ENCODE data around the gene DNAJB5.

DNAJB5 gene

DNA sequence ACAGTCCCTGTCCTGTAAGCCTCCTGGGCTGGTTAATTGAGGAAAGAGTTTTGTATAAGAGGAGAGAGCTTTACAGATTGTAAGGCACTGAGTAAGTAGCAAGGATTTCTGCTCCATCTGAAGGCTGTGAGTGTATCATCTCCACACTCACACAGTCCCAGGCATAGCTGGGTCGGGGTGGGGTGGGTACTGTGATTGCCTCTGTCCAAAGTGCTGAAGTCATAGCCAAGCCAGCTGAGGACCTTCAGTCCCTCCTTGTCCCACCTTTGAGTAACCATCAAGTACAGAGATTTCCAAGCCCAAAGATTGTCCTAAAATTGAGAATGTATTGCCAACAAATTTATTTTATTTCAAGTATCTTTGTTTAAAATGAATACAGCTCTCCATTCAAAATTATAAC is 5.5 kb upstream of the DNAJB5 start:
- no peak for DNase-seq
- ATAC-seq = no peak

GRCh38 chr9:34985311-34985899 is 4.1 kb upstream of the DNAJB5 start:
- DNase-seq = peak; percentile 76
- no peak for ATAC-seq

GRCh38 chr9:34986540-34987047 is 3.0 kb upstream of the DNAJB5 start:
- peak; percentile 54 for DNase-seq
- peak; percentile 3 for ATAC-seq

- DNase-seq (peak; percentile 22), ATAC-seq (no peak)
These were observed 2.2 kb upstream of the DNAJB5 start for GRCh38 chr9:34987160-34987901.

- ATAC-seq = no peak
- DNase-seq = peak; percentile 59
These were observed 1.1 kb upstream of the DNAJB5 start for GRCh38 chr9:34988218-34989002.

DNA sequence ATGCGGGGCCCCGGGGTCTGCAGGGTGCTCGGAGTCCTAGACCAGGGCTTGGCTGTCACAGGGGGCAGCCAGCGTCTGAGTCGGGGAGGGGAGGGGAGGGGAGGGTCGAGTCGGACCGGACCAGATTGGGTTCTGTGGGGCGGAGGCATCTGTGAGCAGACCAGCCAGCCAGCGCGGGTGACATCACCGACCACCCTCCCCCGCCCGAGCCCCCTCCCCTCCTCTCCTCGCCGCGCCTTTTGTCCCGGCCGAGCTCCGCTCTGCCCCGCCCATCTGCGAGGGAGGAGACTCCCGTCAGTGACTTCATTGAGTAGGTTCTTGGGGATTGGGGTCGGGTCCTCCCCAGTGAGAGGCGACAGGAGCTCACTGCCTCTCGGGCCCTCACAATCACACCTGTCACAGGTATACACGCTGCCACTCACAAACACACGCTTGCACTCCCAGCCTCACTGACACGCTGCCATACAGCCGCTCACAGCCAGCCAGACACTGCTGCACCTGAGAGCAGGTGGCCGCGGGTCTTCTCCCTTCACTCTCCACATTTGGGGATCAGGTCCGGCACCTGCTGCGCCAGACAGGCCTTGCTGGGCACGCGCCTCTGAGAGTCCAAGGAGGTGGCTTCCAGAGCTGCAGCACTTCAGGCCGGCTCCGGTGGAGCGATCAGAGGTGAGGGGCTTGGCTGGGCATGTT is 546 bp downstream of the DNAJB5 start:
- DNase-seq (peak; percentile 55), ATAC-seq (no peak)

DNA sequence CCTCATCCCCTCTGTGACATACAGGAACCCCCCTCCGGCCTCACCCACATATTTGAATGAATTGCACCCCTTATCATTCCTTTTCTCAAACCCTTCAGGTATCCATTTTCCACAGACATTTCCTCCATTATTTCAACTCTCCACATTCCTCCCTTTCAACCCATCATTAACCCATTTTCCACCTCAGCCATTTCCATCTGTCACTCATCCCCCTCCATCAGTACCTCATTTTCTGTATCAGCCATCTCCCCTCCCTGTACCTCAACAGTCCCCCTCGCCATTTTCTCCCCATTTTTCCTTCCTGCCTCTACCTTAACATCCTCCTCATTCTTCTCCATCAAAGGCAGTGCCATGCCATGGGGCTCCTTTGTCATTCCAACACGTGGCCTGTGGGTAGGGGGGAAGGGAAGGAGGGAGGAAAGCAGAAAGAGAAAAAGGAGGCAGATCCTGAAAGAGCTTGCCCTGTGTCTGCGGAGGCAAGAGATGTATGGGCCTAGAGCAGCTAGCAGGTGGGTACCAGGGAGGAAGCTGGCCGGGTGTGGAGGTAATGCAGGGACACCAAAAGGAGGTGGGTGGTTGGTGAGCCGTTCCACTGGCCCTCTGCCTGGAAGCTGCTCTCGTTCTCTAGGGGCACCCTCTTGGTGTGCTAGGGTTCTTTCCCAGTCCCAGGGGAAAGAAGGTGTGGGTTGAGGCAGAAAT is 1.5 kb downstream of the DNAJB5 start:
- ATAC-seq (no peak), DNase-seq (peak; percentile 24)

DNA sequence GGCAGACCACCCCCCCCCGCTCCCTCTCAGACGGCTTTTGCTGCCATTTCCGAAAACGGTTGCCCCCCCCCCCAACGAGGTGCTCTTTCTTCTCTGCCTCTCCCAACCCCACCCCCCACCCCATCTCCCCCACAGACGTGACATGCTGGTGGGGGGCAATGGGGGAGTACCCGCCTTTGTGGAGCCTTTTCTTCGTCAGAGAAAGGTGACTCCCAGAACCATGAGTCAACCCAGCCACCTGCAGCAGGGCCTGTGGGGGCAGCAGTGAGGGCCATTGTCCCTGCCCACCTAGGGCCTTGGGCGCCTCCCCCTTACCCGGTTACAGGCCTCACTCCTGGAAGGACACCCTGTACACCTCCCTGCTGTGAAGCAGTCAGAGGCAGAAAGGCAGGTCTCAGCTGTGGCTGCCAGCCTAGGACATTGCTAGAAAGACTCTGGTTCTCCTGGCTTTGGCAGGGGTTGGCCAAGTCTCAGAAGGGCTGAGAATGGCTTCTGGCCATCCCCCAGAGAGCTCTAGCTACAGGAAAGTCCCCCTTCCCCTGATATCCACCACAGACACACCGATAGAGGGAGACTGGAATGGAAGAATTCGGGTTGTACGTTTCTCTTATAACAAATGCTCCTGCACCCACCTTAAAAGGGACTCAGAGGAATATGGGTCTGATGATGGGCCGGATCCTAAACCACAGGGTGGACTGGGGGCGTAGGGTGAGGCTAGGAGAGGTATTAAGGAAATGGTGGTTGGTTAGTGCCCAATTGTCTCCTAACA is 2.2 kb downstream of the DNAJB5 start:
- DNase-seq (peak; percentile 66), ATAC-seq (no peak)

- peak; percentile 25 for ATAC-seq
- peak; percentile 77 for DNase-seq
These were observed 2.9 kb downstream of the DNAJB5 start for GRCh38 chr9:34992376-34992951.

GRCh38 chr9:34993502-34994259 is 4.1 kb downstream of the DNAJB5 start:
- ATAC-seq = no peak
- peak; percentile 52 for DNase-seq

GRCh38 chr9:34994260-34994899 is 4.8 kb downstream of the DNAJB5 start:
- DNase-seq = no peak
- no peak for ATAC-seq

DNA sequence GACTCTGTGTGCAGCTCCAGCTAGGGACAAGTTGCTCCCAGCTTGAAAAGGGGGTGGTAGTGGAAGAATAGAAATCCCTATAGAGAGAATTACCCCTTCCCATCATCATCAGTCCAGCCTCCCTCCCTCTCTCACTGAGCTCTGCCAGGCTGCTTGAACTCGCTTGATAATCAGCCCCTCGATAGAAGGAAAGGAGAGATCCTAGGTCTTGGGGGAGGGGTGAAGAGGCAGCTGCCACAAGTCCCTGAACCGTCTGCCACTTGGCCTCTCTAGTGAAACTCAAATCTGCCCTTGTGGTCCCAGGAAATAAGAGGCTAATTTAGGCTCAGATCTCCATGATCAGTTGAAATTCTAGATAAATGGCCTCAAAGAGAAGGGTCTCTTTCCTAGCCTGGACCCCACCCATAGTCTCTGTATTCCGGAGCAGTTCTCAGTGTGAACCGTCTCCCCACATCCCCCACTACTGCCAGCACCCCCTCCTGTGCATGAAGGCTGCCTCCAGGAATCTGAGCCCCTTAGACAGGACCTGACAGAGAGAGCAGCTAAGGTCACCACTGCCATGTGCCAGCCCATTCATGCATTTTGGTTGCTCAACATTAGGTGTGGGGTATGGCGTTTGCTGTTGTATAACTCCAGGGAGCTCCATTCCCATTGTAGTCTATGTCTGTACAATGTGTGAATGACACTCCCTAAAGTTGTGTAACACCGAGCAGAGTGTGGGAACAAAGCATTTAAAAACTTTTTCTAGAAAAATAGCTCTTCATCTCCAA is 5.5 kb downstream of the DNAJB5 start:
- no peak for ATAC-seq
- DNase-seq = no peak

- no peak for ATAC-seq
- DNase-seq = no peak
These were observed 6.1 kb downstream of the DNAJB5 start for GRCh38 chr9:34995670-34996060.

DNA sequence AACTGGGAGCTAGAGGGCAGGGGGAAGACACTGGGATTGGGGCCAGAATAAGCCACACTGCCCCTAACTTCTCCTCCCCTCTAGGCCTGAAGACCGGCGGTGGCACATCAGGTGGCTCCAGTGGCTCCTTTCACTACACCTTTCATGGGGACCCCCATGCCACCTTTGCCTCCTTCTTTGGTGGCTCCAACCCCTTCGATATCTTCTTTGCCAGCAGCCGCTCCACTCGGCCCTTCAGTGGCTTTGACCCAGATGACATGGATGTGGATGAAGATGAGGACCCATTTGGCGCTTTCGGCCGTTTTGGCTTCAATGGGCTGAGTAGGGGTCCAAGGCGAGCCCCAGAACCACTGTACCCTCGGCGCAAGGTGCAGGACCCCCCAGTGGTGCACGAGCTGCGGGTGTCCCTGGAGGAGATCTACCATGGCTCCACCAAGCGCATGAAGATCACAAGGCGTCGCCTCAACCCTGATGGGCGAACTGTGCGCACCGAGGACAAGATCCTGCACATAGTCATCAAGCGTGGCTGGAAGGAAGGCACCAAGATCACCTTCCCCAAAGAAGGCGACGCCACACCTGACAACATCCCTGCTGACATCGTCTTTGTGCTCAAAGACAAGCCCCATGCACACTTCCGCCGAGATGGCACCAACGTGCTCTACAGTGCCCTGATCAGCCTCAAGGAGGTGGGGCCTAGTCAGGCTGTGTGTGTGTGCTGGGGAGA is 6.8 kb downstream of the DNAJB5 start:
- DNase-seq (no peak), ATAC-seq (no peak)

- ATAC-seq (no peak), DNase-seq (no peak)
These were observed 7.3 kb downstream of the DNAJB5 start for GRCh38 chr9:34996905-34997279.

GRCh38 chr9:34997379-34997781 is 7.8 kb downstream of the DNAJB5 start:
- DNase-seq = no peak
- ATAC-seq = no peak

- no peak for DNase-seq
These were observed 8.7 kb downstream of the DNAJB5 start for GRCh38 chr9:34998266-34998665.

DNA sequence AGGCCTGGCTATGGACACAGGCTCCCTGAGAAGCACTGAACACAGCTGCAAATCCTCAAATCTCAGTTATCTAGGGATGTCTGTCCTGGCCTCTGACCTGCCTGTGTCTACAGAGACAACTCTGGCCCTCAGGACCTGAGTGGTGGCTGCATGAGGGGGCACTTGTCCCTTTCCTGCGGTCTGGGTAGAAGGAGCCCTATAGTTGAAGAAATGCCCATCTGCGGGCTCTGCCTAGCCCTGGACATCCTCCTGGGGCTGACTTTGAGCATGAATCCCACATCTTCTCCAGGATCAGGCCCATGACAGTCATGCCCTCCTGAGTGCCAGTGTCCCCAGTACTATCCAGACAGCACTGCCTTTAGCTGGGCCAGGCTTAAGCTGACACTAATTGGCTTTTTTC is 10.0 kb downstream of the DNAJB5 start:
- ATAC-seq (no peak), DNase-seq (no peak)

More at GRCh38 chr9:34998266-34998665, 8.7 kb downstream of the DNAJB5 start:
- ATAC-seq = no peak

Data from stimulated activated naive CD8-positive, alpha-beta T cell treated with anti-CD3 and anti-CD28 coated beads, Interleukin-15, Interleukin-2, amounts not matched to agents 100 U/mL and 50 U/mL, for 24 hours (primary cell).